Measurements from ENCODE around the gene FMN1.

The FMN1 gene

GRCh38 chr15:32861174-32861573 is 333.3 kb downstream of the FMN1 start:
- Histone ChIP-seq H3K27me3 (no peaks in the 10 kb centered on the region), H3K4me3 (ENCODE audit: low read depth in 1 of 2, low read length in 1 of 2) (no peak overlapping the region), H3K9me3 (no peaks in the 10 kb centered on the region), H3K36me3 (no peaks in the 10 kb centered on the region), H3K4me1 (ENCODE audit: control insufficient read depth in 1 of 2, insufficient read depth in 1 of 2, low read depth in 1 of 2, low read length in 1 of 2) (no peaks in the 10 kb centered on the region), H3K27ac (no peak overlapping the region)
- TF ChIP-seq, protein P1, sequence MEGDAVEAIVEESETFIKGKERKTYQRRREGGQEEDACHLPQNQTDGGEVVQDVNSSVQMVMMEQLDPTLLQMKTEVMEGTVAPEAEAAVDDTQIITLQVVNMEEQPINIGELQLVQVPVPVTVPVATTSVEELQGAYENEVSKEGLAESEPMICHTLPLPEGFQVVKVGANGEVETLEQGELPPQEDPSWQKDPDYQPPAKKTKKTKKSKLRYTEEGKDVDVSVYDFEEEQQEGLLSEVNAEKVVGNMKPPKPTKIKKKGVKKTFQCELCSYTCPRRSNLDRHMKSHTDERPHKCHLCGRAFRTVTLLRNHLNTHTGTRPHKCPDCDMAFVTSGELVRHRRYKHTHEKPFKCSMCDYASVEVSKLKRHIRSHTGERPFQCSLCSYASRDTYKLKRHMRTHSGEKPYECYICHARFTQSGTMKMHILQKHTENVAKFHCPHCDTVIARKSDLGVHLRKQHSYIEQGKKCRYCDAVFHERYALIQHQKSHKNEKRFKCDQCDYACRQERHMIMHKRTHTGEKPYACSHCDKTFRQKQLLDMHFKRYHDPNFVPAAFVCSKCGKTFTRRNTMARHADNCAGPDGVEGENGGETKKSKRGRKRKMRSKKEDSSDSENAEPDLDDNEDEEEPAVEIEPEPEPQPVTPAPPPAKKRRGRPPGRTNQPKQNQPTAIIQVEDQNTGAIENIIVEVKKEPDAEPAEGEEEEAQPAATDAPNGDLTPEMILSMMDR (IDR thresholded peaks at IDR 0.05): no peak

GRCh38 chr15:32859996-32860395 is 334.5 kb downstream of the FMN1 start:
- no peak overlapping the region for H3K27ac ChIP-seq
- H3K9me3 ChIP-seq: no peaks in the 10 kb centered on the region
- no peak overlapping the region for H3K4me3 ChIP-seq (ENCODE audit: low read depth in 1 of 2, low read length in 1 of 2)
- no peaks in the 10 kb centered on the region for H3K36me3 ChIP-seq
- TF ChIP-seq, protein P1 (IDR thresholded peaks at IDR 0.05): no peak
- H3K4me1 ChIP-seq (ENCODE audit: control insufficient read depth in 1 of 2, insufficient read depth in 1 of 2, low read depth in 1 of 2, low read length in 1 of 2): no peaks in the 10 kb centered on the region
- H3K27me3 ChIP-seq: no peaks in the 10 kb centered on the region

DNA sequence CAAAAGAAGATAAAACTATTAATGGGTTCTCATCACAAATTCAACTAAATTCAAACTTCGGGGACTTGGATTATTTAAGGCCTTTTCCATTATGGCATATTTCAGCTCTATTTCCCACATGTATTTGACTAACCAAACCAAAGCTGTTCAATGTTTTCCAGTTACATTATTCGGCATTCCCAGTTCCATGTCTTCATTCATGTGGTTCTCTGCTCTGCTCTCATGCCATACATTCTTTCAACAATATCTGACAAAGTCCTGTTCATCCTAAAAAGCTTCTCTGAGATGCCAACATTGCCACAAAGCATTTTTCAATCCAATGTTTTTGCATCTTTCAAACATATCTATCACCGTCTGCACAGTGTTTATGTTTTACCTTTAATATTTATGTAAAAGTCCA is 335.3 kb downstream of the FMN1 start:
- TF ChIP-seq, protein P1 (IDR thresholded peaks at IDR 0.05): no peak
- no peaks in the 10 kb centered on the region for H3K4me1 ChIP-seq (ENCODE audit: control insufficient read depth in 1 of 2, insufficient read depth in 1 of 2, low read depth in 1 of 2, low read length in 1 of 2)

DNA sequence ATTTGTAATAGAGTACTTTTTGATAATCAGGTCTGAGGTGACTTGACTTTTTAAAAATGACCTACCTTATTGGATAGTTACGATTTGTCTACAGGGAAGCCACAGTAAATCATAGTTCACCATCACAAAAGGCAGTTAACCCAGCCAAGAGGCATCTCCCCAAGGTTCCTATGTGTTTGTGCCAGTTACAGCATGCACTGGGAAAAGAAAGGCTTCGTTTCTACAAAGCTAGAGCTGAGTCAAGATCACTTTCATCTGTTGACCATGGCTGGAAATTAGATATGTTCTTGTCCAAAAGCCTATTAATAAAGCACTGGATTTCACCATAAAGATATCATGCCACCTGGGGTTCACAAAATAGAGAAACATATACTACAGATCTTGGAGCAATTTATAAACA is 336.8 kb downstream of the FMN1 start:
- H3K36me3 ChIP-seq: no peaks in the 10 kb centered on the region
- no peak overlapping the region for H3K27ac ChIP-seq
- H3K4me1 ChIP-seq (ENCODE audit: control insufficient read depth in 1 of 2, insufficient read depth in 1 of 2, low read depth in 1 of 2, low read length in 1 of 2): no peaks in the 10 kb centered on the region
- TF ChIP-seq, protein P1 (IDR thresholded peaks at IDR 0.05): no peak
- H3K9me3 ChIP-seq: no peaks in the 10 kb centered on the region
- H3K27me3 ChIP-seq: no peaks in the 10 kb centered on the region
- H3K4me3 ChIP-seq (ENCODE audit: low read depth in 1 of 2, low read length in 1 of 2): no peak overlapping the region

More for the DNA sequence above, 335.3 kb downstream of the FMN1 start:
- no peaks in the 10 kb centered on the region for H3K9me3 ChIP-seq
- H3K4me3 ChIP-seq (ENCODE audit: low read depth in 1 of 2, low read length in 1 of 2): no peak overlapping the region
- H3K36me3 ChIP-seq: no peaks in the 10 kb centered on the region
- no peak overlapping the region for H3K27ac ChIP-seq
- H3K27me3 ChIP-seq: no peaks in the 10 kb centered on the region

- no peak overlapping the region for H3K27ac ChIP-seq
- H3K4me1 ChIP-seq (ENCODE audit: control insufficient read depth in 1 of 2, insufficient read depth in 1 of 2, low read depth in 1 of 2, low read length in 1 of 2): no peaks in the 10 kb centered on the region
- TF ChIP-seq, protein P1 (IDR thresholded peaks at IDR 0.05): no peak
- no peaks in the 10 kb centered on the region for H3K36me3 ChIP-seq
- no peaks in the 10 kb centered on the region for H3K27me3 ChIP-seq
- H3K4me3 ChIP-seq (ENCODE audit: low read depth in 1 of 2, low read length in 1 of 2): no peak overlapping the region
- H3K9me3 ChIP-seq: no peaks in the 10 kb centered on the region
Measured at GRCh38 chr15:32856753-32857152, 337.8 kb downstream of the FMN1 start.

DNA sequence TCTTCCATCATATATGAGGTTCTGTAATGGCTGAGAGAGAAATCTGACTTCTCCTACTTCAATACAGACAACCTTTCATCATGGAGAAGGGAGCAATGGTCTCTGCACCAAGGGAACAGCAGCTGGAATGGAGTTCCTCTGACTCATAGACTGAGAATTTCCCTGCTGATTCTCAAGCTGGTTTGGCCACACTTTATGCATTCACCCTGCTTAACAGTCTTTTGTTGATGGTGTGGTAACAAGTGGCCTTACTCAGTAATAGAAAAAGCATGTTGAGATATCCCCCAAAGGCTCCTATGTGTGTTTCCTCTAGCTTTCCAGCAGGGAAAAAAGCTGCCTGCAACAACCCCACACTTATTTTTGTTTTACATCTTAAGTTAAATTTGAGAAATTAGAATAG is 338.6 kb downstream of the FMN1 start:
- Histone ChIP-seq H3K9me3 (no peaks in the 10 kb centered on the region), H3K4me1 (ENCODE audit: control insufficient read depth in 1 of 2, insufficient read depth in 1 of 2, low read depth in 1 of 2, low read length in 1 of 2) (no peaks in the 10 kb centered on the region), H3K27me3 (no peaks in the 10 kb centered on the region), H3K27ac (no peak overlapping the region), H3K4me3 (ENCODE audit: low read depth in 1 of 2, low read length in 1 of 2) (no peak overlapping the region), H3K36me3 (no peaks in the 10 kb centered on the region)
- TF ChIP-seq, protein P1 (IDR thresholded peaks at IDR 0.05): no peak
